H1 (cell line): ENCODE results near the gene FBXW5. TPM values are rescaled to one million over a fixed set of nuclear protein-coding genes. Genes with fewer than 3 reads are reported as not detected.

ENCODE experiments used
- CTCF ChIA-PET: fragments of 300-600 bp; sonication (Branson Sonifier 250); formaldehyde crosslinking; loops from one replicate; lab custom pipeline; 2021; ENCODE audit not compliant: partially characterized antibody; lab: Charles Lee
- POLR2A ChIA-PET: fragments of 300-600 bp; sonication (Branson Sonifier 250); formaldehyde crosslinking; loops from one replicate; lab custom pipeline; 2021; ENCODE audit warnings: inconsistent platforms; ENCODE audit not compliant: partially characterized antibody; lab: Charles Lee
- DNase-seq, 2 experiments: peaks; one replicate each; pipeline versions ENCODE4 v3.0.0 to v3.0.0-alpha.2; 2010 to 2022; ENCODE audit warnings: low spot score in 2 of 2, low read depth in 1 of 2, mixed read lengths in 1 of 2
- FAIRE-seq: peaks from 2 replicates; lab custom pipeline; 2011; peaks lifted over from hg19 to GRCh38; lab: Jason Lieb, UNC
- H2AFZ ChIP-seq: 2 replicates; pipeline ENCODE4 v1.8.1; 2012; ENCODE audit warnings: low read length, inconsistent platforms
- H2AK5ac ChIP-seq: 2 replicates; pipeline ENCODE4 v1.6.1; 2013; ENCODE audit warnings: low read depth, low read length
- H2BK120ac ChIP-seq: replicated peaks from 2 replicates; pipeline ENCODE3; 2013; ENCODE audit warnings: low read depth, low read length, inconsistent platforms
- H2BK12ac ChIP-seq: 2 replicates; pipeline ENCODE4 v1.6.1; 2013; ENCODE audit warnings: low read depth, low read length
- H2BK15ac ChIP-seq: 2 replicates; pipeline ENCODE4 v1.6.1; 2013; ENCODE audit warnings: low read length
- H2BK20ac ChIP-seq: 2 replicates; pipeline ENCODE4 v1.6.1; 2013; ENCODE audit warnings: low read length
- H2BK5ac ChIP-seq: 2 replicates; pipeline ENCODE4 v1.6.1; 2013; ENCODE audit warnings: low read depth, low read length
- H3K14ac ChIP-seq: 2 replicates; pipeline ENCODE4 v1.6.1; 2013; ENCODE audit warnings: inconsistent platforms; ENCODE audit not compliant: insufficient read length
- H3K18ac ChIP-seq: 2 replicates; pipeline ENCODE4 v1.6.1; 2013; ENCODE audit warnings: low read length; ENCODE audit errors: extremely low read depth
- H3K23ac ChIP-seq: 2 replicates; pipeline ENCODE4 v1.6.1; 2013; ENCODE audit warnings: inconsistent platforms; ENCODE audit not compliant: insufficient read length
- H3K23me2 ChIP-seq: 2 replicates; pipeline ENCODE4 v1.6.1; 2013; ENCODE audit warnings: low read depth, low read length
- H3K27ac ChIP-seq: 2 replicates; pipeline ENCODE4 v1.6.1; 2011; ENCODE audit warnings: low read depth, low read length, inconsistent platforms
- H3K27me3 ChIP-seq, 4 experiments: replicated peaks in 1 of 4; 1 replicate in 1 of 4; 2 replicates in 3 of 4; pipeline versions ENCODE4 v1.6.1 to v1.8.1; 2011 to 2013; ENCODE audit warnings: low read length in 3 of 4, mild to moderate bottlenecking in 3 of 4, inconsistent platforms in 2 of 4, mixed read lengths in 2 of 4, moderate library complexity in 1 of 4; ENCODE audit not compliant: control insufficient read depth in 3 of 4, insufficient read depth in 3 of 4; ENCODE audit errors: extremely low read depth in 1 of 4
- H3K36me3 ChIP-seq, 4 experiments: 2 replicates each; pipeline versions ENCODE4 v1.6.1 to v1.8.1; 2011 to 2013; ENCODE audit warnings: mild to moderate bottlenecking in 4 of 4, low read length in 3 of 4, moderate library complexity in 2 of 4, control low read depth in 1 of 4, inconsistent platforms in 1 of 4; ENCODE audit not compliant: insufficient read depth in 4 of 4, control insufficient read depth in 2 of 4
- H3K4ac ChIP-seq: replicated peaks from 2 replicates; pipeline ENCODE3; 2013; ENCODE audit warnings: low read length, low read depth, mixed read lengths, inconsistent platforms; ENCODE audit not compliant: insufficient read length
- H3K4me1 ChIP-seq, 4 experiments: replicated peaks in 1 of 4; 1 replicate in 1 of 4; 2 replicates in 3 of 4; pipeline versions ENCODE4 v1.6.1 to v1.8.1; 2011 to 2013; ENCODE audit warnings: low read length in 3 of 4, inconsistent platforms in 2 of 4, mixed read lengths in 1 of 4; ENCODE audit not compliant: insufficient read depth in 4 of 4, control insufficient read depth in 3 of 4
- H3K4me2 ChIP-seq, 2 experiments: 2 replicates each; pipeline versions ENCODE4 v1.6.1 to v1.8.1; 2011 to 2013; ENCODE audit warnings: low read depth in 2 of 2, low read length in 2 of 2, control low read depth in 1 of 2, inconsistent platforms in 1 of 2, mild to moderate bottlenecking in 1 of 2; ENCODE audit not compliant: insufficient read depth in 1 of 2
- H3K4me3 ChIP-seq, 4 experiments: fragments of 200-600, 300-600 bp in 1 of 4; sonication (generic), shearing (Covaris generic), sonication (Bioruptor Twin) in 1 of 4; 2 replicates each; pipeline versions ENCODE4 v1.5.1 to v1.8.1; 2011 to 2016; ENCODE audit warnings: low read length in 4 of 4, low read depth in 3 of 4, control low read depth in 2 of 4, inconsistent platforms in 2 of 4, mild to moderate bottlenecking in 2 of 4, mixed read lengths in 1 of 4, moderate library complexity in 1 of 4; ENCODE audit not compliant: insufficient read depth in 2 of 4; ENCODE audit errors: extremely low read depth in 1 of 4
- H3K56ac ChIP-seq: replicated peaks from 2 replicates; pipeline ENCODE3; 2013; ENCODE audit warnings: low read depth, mild to moderate bottlenecking, mixed read lengths, low read length, inconsistent platforms; ENCODE audit not compliant: insufficient read length
- H3K79me1 ChIP-seq: 2 replicates; pipeline ENCODE4 v1.6.1; 2013; ENCODE audit warnings: low read depth, low read length, control low read depth
- H3K79me2 ChIP-seq, 2 experiments: 2 replicates each; pipeline versions ENCODE4 v1.6.1 to v1.8.1; 2012 to 2013; ENCODE audit warnings: low read length in 2 of 2, mild to moderate bottlenecking in 2 of 2, inconsistent platforms in 1 of 2; ENCODE audit not compliant: insufficient read depth in 2 of 2, control insufficient read depth in 1 of 2
- H3K9ac ChIP-seq, 4 experiments: replicated peaks in 1 of 4; 1 replicate in 1 of 4; 2 replicates in 3 of 4; pipeline versions ENCODE4 v1.6.1 to v1.8.1; 2011 to 2013; ENCODE audit warnings: low read depth in 3 of 4, low read length in 3 of 4, control low read depth in 2 of 4, mild to moderate bottlenecking in 2 of 4, moderate library complexity in 2 of 4, inconsistent platforms in 1 of 4; ENCODE audit errors: extremely low read depth in 1 of 4
- H3K9me3 ChIP-seq, 2 experiments: 2 replicates each; pipeline versions ENCODE4 v1.6.1 to v1.8.1; 2012 to 2013; ENCODE audit warnings: mild to moderate bottlenecking in 2 of 2, moderate library complexity in 2 of 2, control low read depth in 1 of 2, inconsistent platforms in 1 of 2, low read depth in 1 of 2, low read length in 1 of 2, mixed read lengths in 1 of 2; ENCODE audit not compliant: insufficient read depth in 2 of 2
- H4K20me1 ChIP-seq, 2 experiments: replicated peaks in 1 of 2; 2 replicates each; pipeline versions ENCODE3 to v1.8.1; 2011 to 2013; ENCODE audit warnings: inconsistent platforms in 2 of 2, low read length in 2 of 2, mild to moderate bottlenecking in 1 of 2; ENCODE audit not compliant: insufficient read depth in 2 of 2, control insufficient read depth in 1 of 2
- H4K5ac ChIP-seq: 2 replicates; pipeline ENCODE4 v1.6.1; 2013; ENCODE audit warnings: low read length, low read depth, mixed read lengths, inconsistent platforms; ENCODE audit not compliant: insufficient read length
- H4K8ac ChIP-seq: 2 replicates; pipeline ENCODE4 v1.8.0; 2013; ENCODE audit warnings: mild to moderate bottlenecking, moderate library complexity, low read length, inconsistent platforms; ENCODE audit not compliant: insufficient read depth; ENCODE audit errors: extremely low read depth
- H4K91ac ChIP-seq: replicated peaks from 2 replicates; pipeline ENCODE3; 2013; ENCODE audit warnings: low read length, mixed read lengths, inconsistent platforms; ENCODE audit not compliant: insufficient read length
- BACH1 ChIP-seq: IDR thresholded peaks from 2 replicates; pipeline ENCODE4 v1.6.1; 2012; ENCODE audit warnings: low read length, improper control_type of control experiment
- BRCA1 ChIP-seq: IDR thresholded peaks from 2 replicates; pipeline ENCODE4 v1.6.1; 2012; ENCODE audit warnings: low read depth, low read length, improper control_type of control experiment
- CHD2 ChIP-seq: IDR thresholded peaks from 2 replicates; pipeline ENCODE4 v1.6.1; 2012; ENCODE audit warnings: low read length, improper control_type of control experiment
- PHF8 ChIP-seq: fragments of 200-600 bp; sonication (generic); conservative IDR thresholded peaks from 2 replicates; pipeline ENCODE4 v1.7.1; 2012; ENCODE audit warnings: low read depth, mild to moderate bottlenecking, inconsistent platforms, low read length, moderate library complexity
- RFX5 ChIP-seq: IDR thresholded peaks from 2 replicates; pipeline ENCODE4 v1.6.1; 2011; ENCODE audit warnings: low read depth, low read length, improper control_type of control experiment, borderline replicate concordance
- RXRA ChIP-seq: IDR thresholded peaks from 2 replicates; pipeline ENCODE4 v1.6.1; 2011; ENCODE audit warnings: low read depth, mild to moderate bottlenecking, low read length, moderate library complexity; ENCODE audit not compliant: insufficient read depth
- WGBS, 2 experiments: shearing (Covaris generic) in 1 of 2; methylation state at CpG; one replicate each; pipeline versions ENCODE4 v1.1.6 to v1.1.7; 2013 to 2015; ENCODE audit warnings: low lambda C conversion rate in 2 of 2, mixed read lengths in 2 of 2, inconsistent platforms in 1 of 2, low coverage in 1 of 2, missing lambda C conversion rate in 1 of 2; ENCODE audit not compliant: insufficient replicate concordance in 2 of 2, insufficient coverage in 1 of 2, insufficient read length in 1 of 2; ENCODE audit errors: extremely low coverage in 1 of 2, missing lambda C conversion rate in 1 of 2; 5-methylcytosine and 5-hydroxymethylcytosine counted together
- polyA plus RNA-seq, 7 experiments: library from polyadenylated mRNA; depleted of rRNA in 3 of 7; stranded (reverse) in 5 of 7; unstranded in 2 of 7; fragments of >200 nt in 5 of 7; fragments of 200-250 nt in 2 of 7; gene quantifications; 1 replicate in 5 of 7; 2 replicates in 1 of 7; 4 replicates in 1 of 7; pipeline versions ENCODE4 v1.2.1 to v1.2.3, GENCODE V29; 2011 to 2013; ENCODE audit warnings: missing spikeins in 2 of 7, mixed read lengths in 2 of 7
- total RNA-seq: library from RNA; stranded (reverse); fragmentation: NEBNext Ultra II Directional; extraction: Animal tissue kit (Norgen Biotek cat#: 25700); gene quantifications from 2 replicates; pipeline ENCODE4 v1.2.1, GENCODE V29; 2021

Gene FBXW5
- total and polyA plus RNA-seq, 2 of the 8 experiments (the other 6 are each of a cell fraction or from before 2014, with no cell fraction given), result 49.0 to 71.0 TPM

- FAIRE-seq, result no peak
- TF ChIP-seq RFX5 (no peak), PHF8 (no peak), RXRA (no peak), CHD2 (no peak), BACH1 (no peak), BRCA1 (no peak)
These were observed 44.0 kb downstream of the FBXW5 start for GRCh38 chr9:136900556-136900955.

More at GRCh38 chr9:136900556-136900955, 44.0 kb downstream of the FBXW5 start:
- Histone ChIP-seq H2BK20ac (no peak overlapping the region), H3K27ac (no peak overlapping the region), H4K8ac (no peak overlapping the region), H2BK15ac (no peak overlapping the region), H3K4me1 (no peaks in the 10 kb centered on the region; a peak in 1 of 7 replicates), H2BK120ac (no peak overlapping the region), H3K27me3 (no peaks in the 10 kb centered on the region), H3K23me2 (no peaks in the 10 kb centered on the region), H2BK5ac (no peak overlapping the region), H3K36me3 (peaks cover 9 to 26% (median 23%) of the 10 kb centered on the region in 4 experiments; a peak in 7 of 8 replicates), H3K14ac (no peak overlapping the region), H3K18ac (no peak overlapping the region), H3K79me2 (peaks cover 0 to 17% of the 10 kb centered on the region in 2 experiments; a peak in 2 of 4 replicates), H2BK12ac (no peak overlapping the region), H3K23ac (no peak overlapping the region), H4K91ac (no peak overlapping the region), H4K5ac (no peak overlapping the region), H4K20me1 (peaks cover 6 to 21% of the 10 kb centered on the region in 2 experiments), H3K4ac (no peak overlapping the region), H3K4me3 (no peak overlapping the region), H3K9me3 (no peaks in the 10 kb centered on the region), H3K56ac (no peak overlapping the region), H3K4me2 (no peak overlapping the region), H3K79me1 (peaks cover 8% of the 10 kb centered on the region; the same call in 1 of the 2 replicates), H2AFZ (no peak overlapping the region), H2AK5ac (no peak overlapping the region), H3K9ac (no peak overlapping the region)
- POLR2A ChIA-PET, result no interaction called here
- WGBS, 2 experiments, result 88% methylated on average over 10 of the region's 10 CpGs; no CpG with 5 or more reads in 1 of the 2 experiments
- DNase-seq, result no peak
- CTCF ChIA-PET, result interaction anchor here (0.9 to 1.5 kb wide), 2 partner anchors 26 to 59 kb away, joined by 3 to 4 read pairs; partner anchors contain the start of gene AJM1
